ENCODE data around the gene CSNK1G1.

The CSNK1G1 gene

DNA sequence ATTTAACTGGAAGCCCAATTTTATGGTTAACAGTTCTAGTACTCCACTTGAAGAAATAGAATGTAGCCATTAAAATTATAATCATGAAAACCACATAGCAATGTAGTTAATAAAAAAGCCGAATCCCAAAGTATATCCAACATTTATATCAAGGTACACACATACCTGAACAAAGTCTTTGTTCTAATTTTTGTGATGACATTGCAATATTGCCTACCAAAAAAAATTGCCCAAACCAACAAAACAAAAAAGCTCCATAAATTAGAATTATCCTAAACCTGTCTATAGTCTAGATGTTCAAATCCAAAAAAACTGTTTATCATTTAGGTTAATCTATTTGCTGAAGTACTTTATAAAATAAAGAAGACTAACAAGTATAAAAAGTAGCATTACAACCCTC, 70.8 kb downstream of the CSNK1G1 start:
- TF ChIP-seq EZH2phosphoT487 (conservative IDR thresholded peaks at IDR 0.05; ENCODE audit: low read length) = no peak
- TF ChIP-seq, protein P1, sequence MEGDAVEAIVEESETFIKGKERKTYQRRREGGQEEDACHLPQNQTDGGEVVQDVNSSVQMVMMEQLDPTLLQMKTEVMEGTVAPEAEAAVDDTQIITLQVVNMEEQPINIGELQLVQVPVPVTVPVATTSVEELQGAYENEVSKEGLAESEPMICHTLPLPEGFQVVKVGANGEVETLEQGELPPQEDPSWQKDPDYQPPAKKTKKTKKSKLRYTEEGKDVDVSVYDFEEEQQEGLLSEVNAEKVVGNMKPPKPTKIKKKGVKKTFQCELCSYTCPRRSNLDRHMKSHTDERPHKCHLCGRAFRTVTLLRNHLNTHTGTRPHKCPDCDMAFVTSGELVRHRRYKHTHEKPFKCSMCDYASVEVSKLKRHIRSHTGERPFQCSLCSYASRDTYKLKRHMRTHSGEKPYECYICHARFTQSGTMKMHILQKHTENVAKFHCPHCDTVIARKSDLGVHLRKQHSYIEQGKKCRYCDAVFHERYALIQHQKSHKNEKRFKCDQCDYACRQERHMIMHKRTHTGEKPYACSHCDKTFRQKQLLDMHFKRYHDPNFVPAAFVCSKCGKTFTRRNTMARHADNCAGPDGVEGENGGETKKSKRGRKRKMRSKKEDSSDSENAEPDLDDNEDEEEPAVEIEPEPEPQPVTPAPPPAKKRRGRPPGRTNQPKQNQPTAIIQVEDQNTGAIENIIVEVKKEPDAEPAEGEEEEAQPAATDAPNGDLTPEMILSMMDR (IDR thresholded peaks at IDR 0.05; ENCODE audit: insufficient read depth, low read length, poor library complexity, severe bottlenecking) = no peak
- H3K36me3 ChIP-seq (ENCODE audit: low read length) = no peaks in the 10 kb centered on the region; the same call in 1 of the 2 replicates

DNA sequence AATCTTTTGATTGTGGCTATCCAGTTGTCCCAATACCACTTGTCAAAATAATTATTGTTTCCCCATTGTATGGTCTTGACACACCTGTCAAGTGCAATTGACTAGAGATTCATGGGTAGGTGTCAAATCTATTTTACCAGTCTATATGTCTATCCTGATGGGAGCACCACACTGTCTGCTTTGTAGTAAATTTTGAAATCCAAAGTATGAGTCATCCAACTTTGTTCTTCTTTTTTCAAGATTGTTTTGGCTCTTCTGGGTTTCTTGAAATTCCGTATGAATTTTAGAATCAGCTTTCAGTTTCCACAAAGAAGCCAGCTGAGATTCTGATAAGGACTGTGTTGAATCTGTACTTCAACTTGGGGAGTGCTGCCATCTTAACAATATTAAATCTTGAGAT, 71.9 kb downstream of the CSNK1G1 start:
- H3K9ac ChIP-seq (ENCODE audit: low read length) = no peak overlapping the region
- H3K36me3 ChIP-seq (ENCODE audit: low read length) = no peaks in the 10 kb centered on the region; the same call in 1 of the 2 replicates
- no peak overlapping the region for H2AFZ ChIP-seq (ENCODE audit: low read depth, low read length, severe bottlenecking)
- H3F3A ChIP-seq (ENCODE audit: insufficient read depth) = no peaks in the 10 kb centered on the region
- H4K20me1 ChIP-seq (ENCODE audit: low read depth, low read length) = peaks cover 7% of the 10 kb centered on the region; the same call in 1 of the 2 replicates
- H3K27ac ChIP-seq (ENCODE audit: low read depth, low read length) = no peak overlapping the region
- H3K27me3 ChIP-seq (ENCODE audit: low read length) = no peaks in the 10 kb centered on the region
- H3K9me3 ChIP-seq (ENCODE audit: insufficient read depth, low read length) = no peaks in the 10 kb centered on the region
- no peak overlapping the region for H3K4me2 ChIP-seq (ENCODE audit: low read depth, low read length, poor library complexity, severe bottlenecking)
- no peaks in the 10 kb centered on the region for H3K9me2 ChIP-seq (replicated peaks; ENCODE audit: insufficient read depth, low read length)
- H3K79me2 ChIP-seq (ENCODE audit: insufficient read depth, low read length) = peaks cover 7% of the 10 kb centered on the region; the same call in 1 of the 2 replicates
- TF ChIP-seq EZH2phosphoT487 (conservative IDR thresholded peaks at IDR 0.05; ENCODE audit: low read length) = no peak
- TF ChIP-seq, protein P1 (IDR thresholded peaks at IDR 0.05; ENCODE audit: insufficient read depth, low read length, poor library complexity, severe bottlenecking) = no peak
- H3K4me3 ChIP-seq (ENCODE audit: insufficient read depth, low read length, poor library complexity, severe bottlenecking) = no peak overlapping the region

More for the DNA sequence above, 70.8 kb downstream of the CSNK1G1 start:
- no peak overlapping the region for H2AFZ ChIP-seq (ENCODE audit: low read depth, low read length, severe bottlenecking)
- no peak overlapping the region for H3K9ac ChIP-seq (ENCODE audit: low read length)
- no peak overlapping the region for H3K27ac ChIP-seq (ENCODE audit: low read depth, low read length)
- no peaks in the 10 kb centered on the region for H3K9me3 ChIP-seq (ENCODE audit: insufficient read depth, low read length)
- no peaks in the 10 kb centered on the region for H3K9me2 ChIP-seq (replicated peaks; ENCODE audit: insufficient read depth, low read length)
- no peak overlapping the region for H3K4me3 ChIP-seq (ENCODE audit: insufficient read depth, low read length, poor library complexity, severe bottlenecking)
- no peak overlapping the region for H3K4me2 ChIP-seq (ENCODE audit: low read depth, low read length, poor library complexity, severe bottlenecking)
- H4K20me1 ChIP-seq (ENCODE audit: low read depth, low read length) = peaks cover 7% of the 10 kb centered on the region; the same call in 1 of the 2 replicates
- peaks cover 15% of the 10 kb centered on the region; the same call in 1 of the 2 replicates for H3K79me2 ChIP-seq (ENCODE audit: insufficient read depth, low read length)
- H3F3A ChIP-seq (ENCODE audit: insufficient read depth) = no peaks in the 10 kb centered on the region
- H3K27me3 ChIP-seq (ENCODE audit: low read length) = no peaks in the 10 kb centered on the region

DNA sequence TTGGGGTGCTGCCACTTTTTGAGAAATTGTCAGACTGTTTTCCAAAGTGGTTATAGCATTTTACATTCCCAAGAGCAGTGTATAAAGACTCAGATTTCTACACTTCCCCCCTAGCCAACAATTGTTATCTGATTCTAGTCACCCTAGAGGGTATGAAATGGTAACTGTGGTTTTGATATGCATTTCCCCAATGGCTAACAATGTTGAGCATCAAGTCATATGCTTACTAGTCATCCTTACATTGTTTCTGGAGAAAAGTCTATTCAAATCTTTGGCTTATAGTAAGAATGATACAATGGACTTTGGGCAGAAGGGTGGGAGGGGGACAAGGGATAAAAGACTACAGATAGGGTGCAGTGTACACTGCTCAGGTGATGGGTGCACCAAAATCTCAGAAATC, 73.3 kb downstream of the CSNK1G1 start:
- peaks cover under 1% of the 10 kb centered on the region; the same call in 1 of the 2 replicates for H4K20me1 ChIP-seq (ENCODE audit: low read depth, low read length)
- no peak for TF ChIP-seq EZH2phosphoT487 (conservative IDR thresholded peaks at IDR 0.05; ENCODE audit: low read length)
- TF ChIP-seq, protein P1 (IDR thresholded peaks at IDR 0.05; ENCODE audit: insufficient read depth, low read length, poor library complexity, severe bottlenecking) = no peak
- H3K9ac ChIP-seq (ENCODE audit: low read length) = no peak overlapping the region
- H3K79me2 ChIP-seq (ENCODE audit: insufficient read depth, low read length) = peaks cover 7% of the 10 kb centered on the region; the same call in 1 of the 2 replicates
- H3K27ac ChIP-seq (ENCODE audit: low read depth, low read length) = no peak overlapping the region
- no peaks in the 10 kb centered on the region for H3F3A ChIP-seq (ENCODE audit: insufficient read depth)
- H3K36me3 ChIP-seq (ENCODE audit: low read length) = no peaks in the 10 kb centered on the region; the same call in 1 of the 2 replicates
- no peaks in the 10 kb centered on the region for H3K9me2 ChIP-seq (replicated peaks; ENCODE audit: insufficient read depth, low read length)
- no peak overlapping the region for H3K4me3 ChIP-seq (ENCODE audit: insufficient read depth, low read length, poor library complexity, severe bottlenecking)
- H2AFZ ChIP-seq (ENCODE audit: low read depth, low read length, severe bottlenecking) = no peak overlapping the region
- H3K4me2 ChIP-seq (ENCODE audit: low read depth, low read length, poor library complexity, severe bottlenecking) = no peak overlapping the region
- no peaks in the 10 kb centered on the region for H3K27me3 ChIP-seq (ENCODE audit: low read length)
- H3K9me3 ChIP-seq (ENCODE audit: insufficient read depth, low read length) = no peaks in the 10 kb centered on the region
